Measurements from ENCODE around the gene SGCA. TPM values are rescaled to one million over a fixed set of nuclear protein-coding genes. Genes with fewer than 3 reads are reported as not detected.

SGCA gene
- not detected for total RNA-seq

GRCh38 chr17:50165867-50166517 lies at the start of gene SGCA:
Gene SGCA (plus strand): TSS chr17:50166005. CDS start chr17:50166041, 36 bp downstream.
- CTCF ChIA-PET = interaction anchor here (1.5 to 2.1 kb wide), 2 partner anchors 10 to 14 kb away, joined by 5 to 9 read pairs; no protein-coding TSS in a partner anchor
- POLR2A ChIA-PET = no interaction called here
- H3K4me3 Mint-ChIP-seq = no peak within 1 kb of the TSS
- H3K36me3 Mint-ChIP-seq (ENCODE audit: low read depth) = peaks cover 7% of the 10 kb centered on the region
- H3K27ac Mint-ChIP-seq = no peak within 1 kb of the TSS
- no peak for DNase-seq
- peaks cover under 1% of the 10 kb centered on the region for H3K27me3 Mint-ChIP-seq
- peaks cover 4% of the 10 kb centered on the region for H3K9me3 Mint-ChIP-seq
- peaks cover 29% of the 10 kb centered on the region for H3K4me1 Mint-ChIP-seq

- H3K27me3 Mint-ChIP-seq = peaks cover 56% of the 10 kb centered on the region
- no peaks in the 10 kb centered on the region for H3K36me3 Mint-ChIP-seq (ENCODE audit: low read depth)
- CTCF ChIA-PET = interaction anchor here (0.6 to 3.9 kb wide), 23 partner anchors 8 to 244 kb away, joined by 3 to 17 read pairs (median 3); partner anchors contain the start of gene SAMD14
- no peaks in the 10 kb centered on the region for H3K9me3 Mint-ChIP-seq
- POLR2A ChIA-PET = interaction anchor here (0.6 kb wide), 1 partner anchor 52 kb away, joined by 3 read pairs; no protein-coding TSS in a partner anchor
- DNase-seq = peak; percentile 60
- H3K27ac Mint-ChIP-seq = no peak overlapping the region
- H3K4me3 Mint-ChIP-seq = no peak overlapping the region
- peaks cover 7% of the 10 kb centered on the region for H3K4me1 Mint-ChIP-seq
These were observed 48.4 kb upstream of the SGCA start for GRCh38 chr17:50117202-50118051.

GRCh38 chr17:50118076-50118827 lies 47.6 kb upstream of the SGCA start:
- Mint-ChIP-seq H3K4me3 (no peak overlapping the region), H3K36me3 (ENCODE audit: low read depth) (no peaks in the 10 kb centered on the region), H3K9me3 (no peaks in the 10 kb centered on the region), H3K27me3 (peaks cover 59% of the 10 kb centered on the region), H3K4me1 (peaks cover 7% of the 10 kb centered on the region), H3K27ac (no peak overlapping the region)
- CTCF ChIA-PET = interaction anchor here (0.8 to 3.9 kb wide), 12 partner anchors 9 to 180 kb away, joined by 3 to 17 read pairs (median 4); partner anchors contain the start of gene SAMD14
- POLR2A ChIA-PET = no interaction called here
- DNase-seq = no peak

DNA sequence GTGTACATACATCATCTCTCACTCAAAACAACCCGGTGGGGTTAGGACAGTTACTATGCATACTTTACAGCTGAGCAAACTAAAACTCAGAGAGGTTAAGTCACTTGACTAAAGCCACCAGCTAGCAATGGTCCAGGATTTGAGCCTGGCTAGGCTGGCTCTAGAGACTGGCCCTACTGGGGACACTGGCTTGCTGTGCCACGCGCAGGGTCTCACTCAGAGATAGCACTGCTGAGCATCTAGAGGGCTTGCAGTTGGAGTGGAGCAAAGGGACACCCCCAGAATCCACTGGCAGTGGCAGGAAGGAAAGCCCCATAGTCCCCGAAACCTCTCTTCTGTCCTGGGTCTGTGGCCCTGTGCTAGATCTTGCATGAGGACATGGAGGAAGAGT lies 47.0 kb upstream of the SGCA start:
- peaks cover 7% of the 10 kb centered on the region for H3K4me1 Mint-ChIP-seq
- H3K27me3 Mint-ChIP-seq = peaks cover 59% of the 10 kb centered on the region
- no peak for DNase-seq
- POLR2A ChIA-PET = no interaction called here
- H3K9me3 Mint-ChIP-seq = no peaks in the 10 kb centered on the region
- H3K27ac Mint-ChIP-seq = no peak overlapping the region
- CTCF ChIA-PET = interaction anchor here (0.6 to 3.9 kb wide), 6 partner anchors 9 to 171 kb away, joined by 3 to 17 read pairs (median 7); partner anchors contain the start of gene SAMD14
- no peaks in the 10 kb centered on the region for H3K36me3 Mint-ChIP-seq (ENCODE audit: low read depth)
- no peak overlapping the region for H3K4me3 Mint-ChIP-seq

- peaks cover 57% of the 10 kb centered on the region for H3K27me3 Mint-ChIP-seq
- ChIA-PET POLR2A (no interaction called here), CTCF (interaction anchor here (0.5 to 2.9 kb wide), 4 partner anchors 19 to 177 kb away, joined by 3 to 9 read pairs (median 4); no protein-coding TSS in a partner anchor)
- H3K9me3 Mint-ChIP-seq = no peaks in the 10 kb centered on the region
- DNase-seq = no peak
- H3K4me1 Mint-ChIP-seq = peaks cover 7% of the 10 kb centered on the region
- no peak overlapping the region for H3K4me3 Mint-ChIP-seq
- H3K36me3 Mint-ChIP-seq (ENCODE audit: low read depth) = no peaks in the 10 kb centered on the region
- H3K27ac Mint-ChIP-seq = no peak overlapping the region
These were observed 45.1 kb upstream of the SGCA start for GRCh38 chr17:50120475-50121253.

- Mint-ChIP-seq H3K36me3 (ENCODE audit: low read depth) (no peaks in the 10 kb centered on the region), H3K9me3 (no peaks in the 10 kb centered on the region), H3K27ac (no peak overlapping the region), H3K4me3 (no peak overlapping the region), H3K4me1 (peaks cover 5% of the 10 kb centered on the region), H3K27me3 (peaks cover 49% of the 10 kb centered on the region)
- ChIA-PET CTCF (interaction anchor here (0.6 to 2.4 kb wide), 8 partner anchors 10 to 1002 kb away, joined by 3 to 7 read pairs (median 3); no protein-coding TSS in a partner anchor), POLR2A (no interaction called here)
- DNase-seq = no peak
These were observed 42.9 kb upstream of the SGCA start for GRCh38 chr17:50122945-50123344.

DNA sequence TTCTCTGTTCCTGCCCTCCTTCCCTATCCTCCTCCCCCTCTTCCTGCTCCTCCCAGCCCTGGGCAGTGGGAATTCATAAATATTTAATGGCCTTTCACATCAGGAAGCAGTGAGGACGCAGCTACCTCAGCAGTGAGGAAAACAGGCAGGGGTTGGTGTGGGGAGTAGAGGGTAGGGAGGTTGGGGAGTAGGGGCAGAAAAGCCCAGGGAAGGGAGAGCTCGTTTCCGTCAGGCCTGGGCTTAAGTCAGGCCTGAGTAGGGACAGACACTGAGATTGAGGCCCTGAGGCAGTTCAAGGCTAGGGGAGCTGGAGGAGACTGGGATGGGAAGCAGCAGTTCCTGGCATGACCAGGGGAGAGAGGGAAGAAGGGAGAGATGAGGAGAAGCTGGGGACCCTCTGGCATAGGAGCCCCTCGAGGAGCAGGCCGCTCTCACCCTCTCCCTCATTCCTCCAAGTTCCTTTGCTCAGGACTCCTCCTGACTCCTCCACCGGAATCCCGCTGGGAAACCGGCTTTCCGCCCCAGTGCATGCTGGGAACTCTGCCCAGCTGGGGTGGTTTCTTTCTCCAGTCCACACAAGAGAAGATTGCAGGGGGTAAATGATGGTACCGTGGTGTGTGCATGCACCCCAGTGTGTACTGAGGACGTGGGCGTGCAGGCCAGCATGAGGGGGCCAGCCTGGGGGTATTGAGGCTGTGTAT lies 42.0 kb upstream of the SGCA start:
- no peak overlapping the region for H3K4me3 Mint-ChIP-seq
- H3K4me1 Mint-ChIP-seq = peaks cover 12% of the 10 kb centered on the region
- ChIA-PET CTCF (interaction anchor here (0.8 to 2.4 kb wide), 6 partner anchors 9 to 129 kb away, joined by 3 to 7 read pairs (median 3); no protein-coding TSS in a partner anchor), POLR2A (no interaction called here)
- H3K36me3 Mint-ChIP-seq (ENCODE audit: low read depth) = peaks cover 3% of the 10 kb centered on the region
- no peaks in the 10 kb centered on the region for H3K9me3 Mint-ChIP-seq
- peaks cover 49% of the 10 kb centered on the region for H3K27me3 Mint-ChIP-seq
- DNase-seq = no peak
- H3K27ac Mint-ChIP-seq = no peak overlapping the region

- Mint-ChIP-seq H3K27ac (no peak overlapping the region), H3K9me3 (no peaks in the 10 kb centered on the region), H3K36me3 (ENCODE audit: low read depth) (peaks cover 5% of the 10 kb centered on the region), H3K4me1 (peaks cover 15% of the 10 kb centered on the region), H3K4me3 (no peak overlapping the region), H3K27me3 (peaks cover 38% of the 10 kb centered on the region)
- ChIA-PET CTCF (interaction anchor here (0.6 to 1.3 kb wide), 4 partner anchors 8 to 270 kb away, joined by 3 read pairs; no protein-coding TSS in a partner anchor), POLR2A (no interaction called here)
- DNase-seq = no peak
These were observed 40.3 kb upstream of the SGCA start for GRCh38 chr17:50125420-50125997.

DNA sequence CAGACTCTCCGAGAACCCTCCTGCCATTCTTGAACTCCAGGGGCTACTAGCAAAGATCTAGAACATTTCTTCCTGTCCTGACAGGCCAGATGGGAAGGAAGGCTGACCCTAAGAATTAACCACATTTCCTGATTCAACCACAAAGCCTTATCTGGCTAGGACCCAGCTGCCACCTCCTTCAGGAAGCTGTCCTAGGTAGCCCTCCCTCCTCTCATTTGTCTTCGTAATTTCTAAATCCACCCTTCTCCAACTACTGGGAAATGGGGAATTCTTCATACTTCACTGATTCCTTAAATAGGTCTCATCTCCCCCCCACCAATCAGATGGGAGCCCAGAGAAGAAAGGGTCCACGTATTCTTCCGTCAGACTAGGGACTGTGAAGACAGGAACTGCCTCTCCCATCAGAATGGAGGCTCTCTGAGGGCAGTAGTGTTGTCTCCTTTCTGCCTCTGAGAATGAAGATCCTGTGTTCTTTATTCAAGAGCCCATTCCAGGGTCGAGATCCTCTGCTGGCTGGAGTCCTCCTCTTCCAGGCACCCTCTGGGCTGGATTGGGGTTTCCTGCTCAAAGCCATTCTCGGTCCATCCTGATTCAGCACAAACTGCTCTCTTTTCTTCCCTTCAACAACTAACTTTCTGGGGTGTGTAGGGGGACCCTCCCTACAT lies 38.0 kb upstream of the SGCA start:
- Mint-ChIP-seq H3K27ac (no peak overlapping the region), H3K27me3 (peaks cover 37% of the 10 kb centered on the region), H3K4me3 (no peak overlapping the region), H3K36me3 (ENCODE audit: low read depth) (peaks cover 13% of the 10 kb centered on the region), H3K9me3 (no peaks in the 10 kb centered on the region), H3K4me1 (peaks cover 23% of the 10 kb centered on the region)
- CTCF ChIA-PET = interaction anchor here (2.1 kb wide), 1 partner anchor 13 kb away, joined by 6 read pairs; no protein-coding TSS in a partner anchor
- no peak for DNase-seq
- POLR2A ChIA-PET = no interaction called here

DNA sequence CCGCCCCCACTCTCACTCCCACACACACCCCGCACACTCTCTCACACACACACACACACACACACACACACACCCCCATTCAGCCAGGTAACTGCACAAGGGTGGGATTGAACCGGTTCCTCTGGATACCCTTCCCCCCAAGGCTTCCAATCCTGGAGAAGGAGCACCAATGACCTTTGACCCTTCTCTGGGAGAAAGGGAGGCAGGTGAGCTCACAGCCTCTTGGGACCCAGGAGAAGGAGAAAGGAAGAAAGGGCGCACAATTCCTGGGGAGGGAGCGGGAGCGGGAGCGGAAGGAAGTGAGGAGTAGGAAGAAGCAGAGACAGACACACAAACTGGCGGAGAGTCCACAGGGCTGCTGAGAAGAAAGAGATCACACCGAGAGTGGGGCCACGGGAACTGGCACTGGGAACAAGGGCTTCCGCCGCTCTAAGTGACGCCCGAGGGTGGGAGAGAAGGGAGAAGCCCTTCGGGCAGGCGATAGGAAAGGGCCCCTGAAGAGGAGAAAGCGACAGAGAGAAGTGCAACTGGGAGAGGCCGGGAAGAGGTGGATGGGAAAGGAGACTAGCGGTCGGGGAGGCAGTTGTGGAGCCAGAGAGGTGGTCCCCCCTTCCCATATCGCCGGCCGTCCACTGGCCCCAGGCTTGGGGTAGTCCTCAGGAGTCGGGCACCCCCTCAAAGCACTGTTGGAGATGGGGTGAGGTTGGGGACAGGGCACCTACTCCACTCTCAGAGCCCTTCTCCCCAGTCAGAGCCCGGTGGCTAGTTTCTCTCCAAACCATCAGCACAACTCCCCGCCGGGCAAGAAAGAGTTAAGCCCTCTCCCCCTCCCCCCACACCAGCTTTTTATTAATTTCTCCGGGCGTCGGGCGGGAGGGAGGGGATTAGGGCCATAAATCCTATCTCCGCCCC lies 37.1 kb upstream of the SGCA start:
- Mint-ChIP-seq H3K9me3 (no peaks in the 10 kb centered on the region), H3K27ac (no peak overlapping the region), H3K36me3 (ENCODE audit: low read depth) (peaks cover 17% of the 10 kb centered on the region), H3K4me3 (peak overlapping the region; percentile 50), H3K27me3 (peaks cover 37% of the 10 kb centered on the region), H3K4me1 (peaks cover 23% of the 10 kb centered on the region)
- DNase-seq = no peak
- ChIA-PET CTCF (no interaction called here), POLR2A (no interaction called here)

All from activated CD4-positive, alpha-beta T cell treated with anti-CD3 and anti-CD28 coated beads, Interleukin-2, amount 10 ng/mL, durations not matched to agents 7 days and 5 days (primary cell).